Colonic mucosa (tissue), 4 donors: Measurements from ENCODE around the gene ARHGEF38. TPM values are rescaled to one million over a fixed set of nuclear protein-coding genes. Genes with fewer than 3 reads are reported as not detected.

Experiments used
- DNase-seq: peaks from one replicate; pipeline ENCODE4 v3.0.0-alpha.2; 2020
- H3K27ac ChIP-seq: fragments of 200-600 bp; one replicate; pipeline ENCODE4 v1.8.0; 2021
- H3K27me3 ChIP-seq: fragments of 200-600 bp; one replicate; pipeline ENCODE4 v1.8.0; 2021
- H3K36me3 ChIP-seq: fragments of 200-600 bp; one replicate; pipeline ENCODE4 v1.8.0; 2021
- H3K4me1 ChIP-seq: fragments of 200-600 bp; one replicate; pipeline ENCODE4 v1.8.0; 2021; ENCODE audit warnings: mild to moderate bottlenecking
- H3K4me3 ChIP-seq: fragments of 200-600 bp; one replicate; pipeline ENCODE4 v1.8.0; 2021
- H3K9ac ChIP-seq, 2 donors: one replicate each; pipeline ENCODE4 v1.7.0; 2013; ENCODE audit warnings: control low read depth in 2 of 2, low read depth in 2 of 2, low read length in 2 of 2
- H3K9me3 ChIP-seq: fragments of 200-600 bp; one replicate; pipeline ENCODE4 v1.8.0; 2021
- intact Hi-C: fragments of 100-400 bp; cut with DNase I; formaldehyde crosslinking; loops from one replicate; pipeline ENCODE4 v1.14.1; 2022
- total RNA-seq, 2 donors: library from RNA; stranded (reverse); fragmentation: NEBNext Ultra II Directional in 1 of 2; extraction: Animal tissue kit (Norgen Biotek cat#: 25700) in 1 of 2; gene quantifications; one replicate each; pipeline ENCODE4 v1.2.1, GENCODE V29; 2021
- TF ChIP-seq, protein P1 (sequence below): fragments of 200-600 bp; IDR thresholded peaks from one replicate; pipeline ENCODE4 v1.8.0; 2022; ENCODE audit warnings: antibody characterized with exemption, mild to moderate bottlenecking
- donor health status: healthy.
- donor health status: DM: no; HTN: no; CAD: no.
- donor health status: DM: no; HTN: no; CAD: no.

The ARHGEF38 gene
- total RNA-seq, 2 donors from 2014 or later: 14.4 to 14.8 TPM

DNA sequence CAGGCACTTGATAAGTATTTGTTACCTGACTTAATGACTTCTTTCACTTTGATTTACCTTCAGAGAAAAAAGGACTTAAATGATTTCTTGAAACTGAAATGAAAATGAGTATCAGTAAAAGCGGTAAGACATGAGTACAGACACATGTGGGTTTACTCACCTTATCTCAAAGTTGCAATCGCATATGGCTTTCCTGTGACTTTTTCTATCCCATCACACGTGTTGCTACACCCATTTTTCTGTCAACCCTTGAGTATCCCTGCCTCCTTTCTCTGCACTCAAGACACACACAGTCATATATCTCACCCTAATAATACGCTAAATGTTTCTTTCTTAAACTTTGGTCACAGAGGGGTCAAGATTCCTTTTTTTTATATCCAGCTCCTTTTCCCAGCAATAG is 11.0 kb upstream of the ARHGEF38 start:
- Histone ChIP-seq H3K27ac (no peak overlapping the region), H3K9me3 (no peaks in the 10 kb centered on the region), H3K4me1 (no peaks in the 10 kb centered on the region), H3K9ac (no peak overlapping the region), H3K27me3 (no peaks in the 10 kb centered on the region), H3K36me3 (no peaks in the 10 kb centered on the region), H3K4me3 (no peak overlapping the region)
- TF ChIP-seq, protein P1, sequence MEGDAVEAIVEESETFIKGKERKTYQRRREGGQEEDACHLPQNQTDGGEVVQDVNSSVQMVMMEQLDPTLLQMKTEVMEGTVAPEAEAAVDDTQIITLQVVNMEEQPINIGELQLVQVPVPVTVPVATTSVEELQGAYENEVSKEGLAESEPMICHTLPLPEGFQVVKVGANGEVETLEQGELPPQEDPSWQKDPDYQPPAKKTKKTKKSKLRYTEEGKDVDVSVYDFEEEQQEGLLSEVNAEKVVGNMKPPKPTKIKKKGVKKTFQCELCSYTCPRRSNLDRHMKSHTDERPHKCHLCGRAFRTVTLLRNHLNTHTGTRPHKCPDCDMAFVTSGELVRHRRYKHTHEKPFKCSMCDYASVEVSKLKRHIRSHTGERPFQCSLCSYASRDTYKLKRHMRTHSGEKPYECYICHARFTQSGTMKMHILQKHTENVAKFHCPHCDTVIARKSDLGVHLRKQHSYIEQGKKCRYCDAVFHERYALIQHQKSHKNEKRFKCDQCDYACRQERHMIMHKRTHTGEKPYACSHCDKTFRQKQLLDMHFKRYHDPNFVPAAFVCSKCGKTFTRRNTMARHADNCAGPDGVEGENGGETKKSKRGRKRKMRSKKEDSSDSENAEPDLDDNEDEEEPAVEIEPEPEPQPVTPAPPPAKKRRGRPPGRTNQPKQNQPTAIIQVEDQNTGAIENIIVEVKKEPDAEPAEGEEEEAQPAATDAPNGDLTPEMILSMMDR: no peak
- no peak for DNase-seq
- intact Hi-C loops: no loop called here

DNA sequence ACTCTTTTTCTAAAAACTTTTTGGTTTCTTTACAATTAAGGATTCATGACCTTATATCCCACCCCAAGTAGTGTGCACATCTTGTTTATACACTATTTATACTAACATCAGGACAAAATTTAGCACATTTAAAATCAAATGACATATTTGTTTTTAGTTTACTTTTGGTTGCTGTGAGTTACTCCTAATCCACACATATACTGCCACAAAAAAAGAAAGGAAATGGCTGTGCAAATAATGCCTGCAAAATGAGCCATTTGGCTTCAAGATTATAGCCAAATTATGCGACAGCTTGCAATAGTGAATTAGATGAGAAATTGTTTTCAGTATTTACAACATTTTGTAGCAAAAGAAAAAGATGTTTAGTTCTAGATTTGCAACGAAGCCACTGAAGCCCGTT is 10.4 kb upstream of the ARHGEF38 start:
- Histone ChIP-seq H3K9ac (peak overlapping the region in 1 of 2 donors; percentile 69), H3K36me3 (no peaks in the 10 kb centered on the region), H3K27ac (no peak overlapping the region), H3K4me1 (no peaks in the 10 kb centered on the region), H3K27me3 (no peaks in the 10 kb centered on the region), H3K4me3 (no peak overlapping the region), H3K9me3 (no peaks in the 10 kb centered on the region)
- TF ChIP-seq, protein P1: no peak
- DNase-seq: no peak
- intact Hi-C loops: no loop called here

GRCh38 chr4:105543346-105543745 is 9.1 kb upstream of the ARHGEF38 start:
- Histone ChIP-seq H3K27ac (no peak overlapping the region), H3K27me3 (no peaks in the 10 kb centered on the region), H3K36me3 (no peaks in the 10 kb centered on the region), H3K9ac (no peak overlapping the region), H3K4me3 (no peak overlapping the region), H3K4me1 (no peaks in the 10 kb centered on the region), H3K9me3 (no peaks in the 10 kb centered on the region)
- TF ChIP-seq, protein P1: no peak
- intact Hi-C loops: no loop called here
- no peak for DNase-seq

GRCh38 chr4:105543881-105544280 is 8.5 kb upstream of the ARHGEF38 start:
- H3K27me3 ChIP-seq: no peaks in the 10 kb centered on the region
- H3K27ac ChIP-seq: no peak overlapping the region
- DNase-seq: no peak
- H3K4me3 ChIP-seq: no peak overlapping the region
- H3K4me1 ChIP-seq: no peaks in the 10 kb centered on the region
- no peaks in the 10 kb centered on the region for H3K9me3 ChIP-seq
- no peaks in the 10 kb centered on the region for H3K36me3 ChIP-seq
- H3K9ac ChIP-seq: no peak overlapping the region
- intact Hi-C loops: no loop called here
- TF ChIP-seq, protein P1: no peak

GRCh38 chr4:105544520-105545286 is 7.7 kb upstream of the ARHGEF38 start:
- no peaks in the 10 kb centered on the region for H3K4me1 ChIP-seq
- TF ChIP-seq, protein P1: no peak
- intact Hi-C loops: no loop called here

More at GRCh38 chr4:105544520-105545286, 7.7 kb upstream of the ARHGEF38 start:
- H3K4me3 ChIP-seq: no peak overlapping the region
- H3K27me3 ChIP-seq: no peaks in the 10 kb centered on the region
- DNase-seq: no peak
- peak overlapping the region in 1 of 2 donors; percentile 6 for H3K9ac ChIP-seq
- H3K36me3 ChIP-seq: no peaks in the 10 kb centered on the region
- H3K9me3 ChIP-seq: no peaks in the 10 kb centered on the region
- H3K27ac ChIP-seq: no peak overlapping the region
